ENCODE results near the gene TMEM260. TPM values are rescaled to one million over a fixed set of nuclear protein-coding genes. Genes with fewer than 3 reads are reported as not detected.

The TMEM260 gene
- total RNA-seq, 4 donors from 2014 or later = 8.7 to 17.2 (median 10.9) TPM

DNA sequence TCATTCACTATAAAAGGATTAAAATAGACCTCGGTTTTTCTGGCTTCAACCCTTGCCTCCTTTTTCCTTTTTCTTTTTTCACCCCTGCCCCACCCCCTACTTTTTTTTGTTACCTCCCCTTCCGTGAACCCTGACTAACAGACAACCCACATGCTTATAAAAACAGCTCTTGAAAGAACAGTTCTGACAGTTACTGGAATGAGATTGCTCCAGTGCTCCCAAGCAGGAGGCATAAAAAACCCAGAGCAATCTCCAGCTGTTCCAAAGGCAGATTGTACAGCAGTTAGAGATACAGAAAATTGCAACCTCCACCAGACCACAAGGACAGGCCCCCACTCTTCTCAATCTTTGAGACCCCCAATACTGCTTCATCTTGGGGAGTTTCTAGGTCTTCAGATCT, 29.9 kb upstream of the TMEM260 start:
- Histone ChIP-seq H3K9me3 (no peaks in the 10 kb centered on the region), H3K36me3 (no peaks in the 10 kb centered on the region), H3K27ac (no peak overlapping the region), H3K4me3 (no peak overlapping the region), H3K27me3 (peaks cover 0 to 30% (median 0%) of the 10 kb centered on the region in 4 donors), H3K4me1 (no peaks in the 10 kb centered on the region)
- TF ChIP-seq POLR2A (IDR thresholded peaks at IDR 0.05) = no peak
- TF ChIP-seq, protein P1, sequence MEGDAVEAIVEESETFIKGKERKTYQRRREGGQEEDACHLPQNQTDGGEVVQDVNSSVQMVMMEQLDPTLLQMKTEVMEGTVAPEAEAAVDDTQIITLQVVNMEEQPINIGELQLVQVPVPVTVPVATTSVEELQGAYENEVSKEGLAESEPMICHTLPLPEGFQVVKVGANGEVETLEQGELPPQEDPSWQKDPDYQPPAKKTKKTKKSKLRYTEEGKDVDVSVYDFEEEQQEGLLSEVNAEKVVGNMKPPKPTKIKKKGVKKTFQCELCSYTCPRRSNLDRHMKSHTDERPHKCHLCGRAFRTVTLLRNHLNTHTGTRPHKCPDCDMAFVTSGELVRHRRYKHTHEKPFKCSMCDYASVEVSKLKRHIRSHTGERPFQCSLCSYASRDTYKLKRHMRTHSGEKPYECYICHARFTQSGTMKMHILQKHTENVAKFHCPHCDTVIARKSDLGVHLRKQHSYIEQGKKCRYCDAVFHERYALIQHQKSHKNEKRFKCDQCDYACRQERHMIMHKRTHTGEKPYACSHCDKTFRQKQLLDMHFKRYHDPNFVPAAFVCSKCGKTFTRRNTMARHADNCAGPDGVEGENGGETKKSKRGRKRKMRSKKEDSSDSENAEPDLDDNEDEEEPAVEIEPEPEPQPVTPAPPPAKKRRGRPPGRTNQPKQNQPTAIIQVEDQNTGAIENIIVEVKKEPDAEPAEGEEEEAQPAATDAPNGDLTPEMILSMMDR (IDR thresholded peaks at IDR 0.05) = no peak
- no peak for DNase-seq
- intact Hi-C loops (cut with DNase I) = no loop called here
- WGBS, 2 donors = 38% methylated on average over 2 of the region's 2 CpGs

DNA sequence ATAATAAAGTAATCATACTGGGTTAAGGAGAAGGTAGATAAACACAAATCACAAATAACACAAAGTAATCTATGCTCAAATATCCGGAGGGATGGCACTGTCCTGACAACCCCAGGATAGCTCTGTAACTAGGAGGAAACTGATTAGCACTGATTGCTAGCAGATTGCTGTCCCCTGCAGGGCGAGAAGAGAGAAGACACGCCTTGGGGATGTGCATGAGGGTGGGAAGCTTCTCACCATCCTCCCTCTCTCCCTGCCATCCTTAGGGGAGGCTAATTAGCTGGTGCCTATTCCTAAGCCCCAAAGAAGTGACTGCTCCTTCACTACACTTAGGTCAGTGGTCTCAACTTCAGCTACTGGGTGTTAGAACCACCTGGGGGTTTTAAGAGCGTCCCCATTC, 27.0 kb upstream of the TMEM260 start:
- Histone ChIP-seq H3K4me1 (no peaks in the 10 kb centered on the region), H3K4me3 (no peak overlapping the region), H3K27me3 (peaks cover 0 to 43% (median 0%) of the 10 kb centered on the region in 4 donors), H3K9me3 (no peaks in the 10 kb centered on the region), H3K36me3 (no peaks in the 10 kb centered on the region), H3K27ac (no peak overlapping the region)
- TF ChIP-seq, protein P1 (IDR thresholded peaks at IDR 0.05) = no peak
- no peak for DNase-seq
- intact Hi-C loops (cut with DNase I) = no loop called here
- WGBS, 2 donors = 24 to 43% methylated on average over 4 of the region's 4 CpGs

DNA sequence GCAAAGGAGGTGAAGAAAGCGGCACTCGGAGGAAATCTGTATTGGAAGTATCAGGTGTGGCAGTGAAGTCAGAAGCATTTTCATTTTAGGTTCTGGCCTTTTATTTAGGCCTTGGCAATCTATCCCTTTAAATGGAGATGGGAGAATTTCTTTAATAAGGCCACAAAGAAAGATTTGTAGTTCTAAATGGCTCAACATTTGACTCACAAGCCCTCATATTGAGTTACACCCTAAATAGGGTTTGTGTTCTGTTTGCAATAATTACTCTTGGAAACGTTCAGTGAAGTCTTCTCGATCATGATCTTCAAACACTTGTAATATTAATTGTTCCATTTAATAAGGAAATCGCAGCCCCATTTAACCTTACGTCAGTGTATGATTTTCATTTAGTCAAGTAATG, 25.3 kb upstream of the TMEM260 start:
- Histone ChIP-seq H3K27ac (no peak overlapping the region), H3K9me3 (no peaks in the 10 kb centered on the region), H3K4me1 (no peaks in the 10 kb centered on the region), H3K36me3 (no peaks in the 10 kb centered on the region), H3K27me3 (peaks cover 0 to 55% (median 0%) of the 10 kb centered on the region in 4 donors), H3K4me3 (no peak overlapping the region)
- no peak for DNase-seq
- intact Hi-C loops (cut with DNase I) = no loop called here
- no peak for TF ChIP-seq POLR2A (IDR thresholded peaks at IDR 0.05)
- TF ChIP-seq, protein P1 (IDR thresholded peaks at IDR 0.05) = no peak
- WGBS, 2 donors = 65 to 80% methylated on average over 6 of the region's 6 CpGs

DNA sequence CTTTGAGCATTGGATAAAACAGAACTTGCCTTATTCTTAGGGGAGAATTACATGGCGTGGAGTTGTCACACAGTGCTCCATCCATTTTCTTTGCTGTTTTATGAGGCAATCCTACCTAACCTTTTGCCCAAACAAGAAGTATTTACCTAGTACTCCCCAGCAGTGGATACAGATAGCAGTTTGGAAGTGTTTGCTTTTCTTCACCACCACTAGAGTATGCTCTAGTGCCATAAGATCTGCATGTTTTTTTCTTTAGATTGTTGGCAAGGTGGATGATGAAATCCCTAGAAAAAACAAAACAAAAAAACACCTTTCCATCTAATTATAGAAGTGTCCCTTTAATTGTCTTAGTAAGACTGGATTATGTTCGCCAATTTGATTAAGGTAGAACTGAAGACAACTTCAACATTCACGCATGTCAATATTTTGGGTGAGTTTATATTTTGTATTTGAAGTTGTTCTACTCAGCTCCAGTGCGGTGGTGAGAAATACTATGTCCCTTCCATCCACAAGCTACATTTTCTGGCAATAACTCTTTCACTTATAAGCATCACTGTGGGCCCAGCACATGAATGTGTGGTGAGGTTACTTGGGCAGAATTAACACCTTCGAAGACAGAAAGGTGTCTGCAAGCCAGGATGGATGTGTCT, 23.6 kb upstream of the TMEM260 start:
- TF ChIP-seq, protein P1 (IDR thresholded peaks at IDR 0.05) = peak in 3 of 6 experiments; percentile 21 to 55 (median 23)
- TF ChIP-seq POLR2A (IDR thresholded peaks at IDR 0.05) = no peak
- Histone ChIP-seq H3K9me3 (no peaks in the 10 kb centered on the region), H3K36me3 (no peaks in the 10 kb centered on the region), H3K4me1 (no peaks in the 10 kb centered on the region), H3K27me3 (peaks cover 0 to 56% (median 0%) of the 10 kb centered on the region in 4 donors), H3K4me3 (no peak overlapping the region), H3K27ac (no peak overlapping the region)
- intact Hi-C loops (cut with DNase I) = no loop called here
- no peak for DNase-seq
- WGBS, 2 donors = 44 to 46% methylated on average over 5 of the region's 5 CpGs

DNA sequence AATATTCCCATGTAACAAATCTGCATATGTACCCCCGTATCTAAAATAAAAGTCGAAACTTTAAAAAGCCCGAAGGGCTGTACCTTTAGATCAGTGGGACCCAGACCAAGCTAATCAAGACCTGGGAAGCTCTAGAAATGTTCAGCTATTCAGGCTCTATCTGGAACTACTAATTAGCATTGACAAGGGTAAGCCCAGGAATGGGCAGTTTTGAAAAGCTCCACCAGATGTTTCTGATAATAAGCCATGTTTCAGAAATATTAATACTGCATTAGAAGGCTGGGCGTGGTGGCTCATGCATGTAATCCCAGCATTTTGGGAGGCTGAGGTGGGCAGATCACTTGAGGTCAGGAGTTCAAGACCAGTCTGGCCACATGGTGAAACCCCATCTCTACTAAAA, 20.4 kb upstream of the TMEM260 start:
- Histone ChIP-seq H3K9me3 (no peaks in the 10 kb centered on the region), H3K4me1 (no peaks in the 10 kb centered on the region), H3K36me3 (no peaks in the 10 kb centered on the region), H3K27ac (no peak overlapping the region), H3K27me3 (peaks cover 0 to 27% (median 0%) of the 10 kb centered on the region in 4 donors), H3K4me3 (no peak overlapping the region)
- TF ChIP-seq POLR2A (IDR thresholded peaks at IDR 0.05) = no peak
- TF ChIP-seq, protein P1 (IDR thresholded peaks at IDR 0.05) = no peak
- DNase-seq = no peak
- 78 to 85% methylated on average over 4 of the region's 4 CpGs for WGBS, 2 donors
- intact Hi-C loops (cut with DNase I) = no loop called here

Data from esophagus squamous epithelium (tissue), 5 donors.